Kidney (tissue), 14 donors: ENCODE measurements around the gene GPC6. TPM values are rescaled to one million over a fixed set of nuclear protein-coding genes. Genes with fewer than 3 reads are reported as not detected.

Experiments
- DNase-seq, 5 donors: peaks; one replicate each; pipeline ENCODE4 v3.0.0-alpha.2; 2013 to 2020
- FAIRE-seq: peaks from 2 replicates; lab custom pipeline; 2012; peaks lifted over from hg19 to GRCh38; lab: Jason Lieb, UNC
- H3K27ac ChIP-seq, 2 donors: one replicate each; pipeline ENCODE4 v1.7.0; 2013; ENCODE audit warnings: low read depth in 2 of 2, low read length in 2 of 2, inconsistent platforms in 1 of 2
- H3K27me3 ChIP-seq: one replicate; pipeline ENCODE4 v1.7.1; 2013; ENCODE audit warnings: low read length, inconsistent platforms; ENCODE audit not compliant: control insufficient read depth, insufficient read depth
- H3K36me3 ChIP-seq, 3 donors: one replicate each; pipeline versions ENCODE4 v1.7.0 to v1.7.1; 2013; ENCODE audit warnings: low read length in 3 of 3, control low read depth in 1 of 3, inconsistent platforms in 1 of 3; ENCODE audit not compliant: insufficient read depth in 3 of 3, control insufficient read depth in 2 of 3
- H3K4me1 ChIP-seq, 3 donors: one replicate each; pipeline versions ENCODE4 v1.7.0 to v1.7.1; 2013; ENCODE audit warnings: low read length in 3 of 3, inconsistent platforms in 1 of 3, low read depth in 1 of 3; ENCODE audit not compliant: control insufficient read depth in 2 of 3, insufficient read depth in 2 of 3
- H3K4me3 ChIP-seq, 3 donors: one replicate each; pipeline versions ENCODE4 v1.7.0 to v1.8.1; 2013; ENCODE audit warnings: low read length in 3 of 3, control low read depth in 1 of 3, inconsistent platforms in 1 of 3
- H3K9ac ChIP-seq, 3 donors: one replicate each; pipeline versions ENCODE4 v1.7.0 to v1.7.1; 2013; ENCODE audit warnings: low read length in 3 of 3, control low read depth in 1 of 3, inconsistent platforms in 1 of 3
- H3K9me3 ChIP-seq, 3 donors: one replicate each; pipeline versions ENCODE4 v1.7.0 to v1.7.1; 2013; ENCODE audit warnings: low read length in 3 of 3, control low read depth in 1 of 3, inconsistent platforms in 1 of 3; ENCODE audit not compliant: control insufficient read depth in 2 of 3, insufficient read depth in 1 of 3
- intact Hi-C: fragments of 100-400 bp; cut with DNase I; formaldehyde crosslinking; loops from one replicate; pipeline ENCODE4 v1.11.1; 2022
- polyA plus RNA-seq: library from polyadenylated mRNA; stranded (reverse); fragments of 350-450 nt; fragmentation: Illumina TruSeq; extraction: RNeasy Lipid Tissue Mini Kit (QIAGEN cat#74804); gene quantifications from one replicate; pipeline ENCODE4 v1.2.3, GENCODE V29; 2014; ENCODE audit warnings: low read depth, low replicate concordance; ENCODE audit not compliant: insufficient read depth
- total RNA-seq: library from RNA; stranded (reverse); fragmentation: NEBNext Ultra II Directional; extraction: Animal tissue kit (Norgen Biotek cat#: 25700); gene quantifications from one replicate; pipeline ENCODE4 v1.2.1, GENCODE V29; 2021
- TF ChIP-seq, protein P1 (sequence below): IDR thresholded peaks from 3 replicates; pipeline ENCODE4 v1.5.1; 2012; ENCODE audit warnings: mild to moderate bottlenecking, moderate library complexity, borderline replicate concordance; ENCODE audit not compliant: insufficient read depth; ENCODE audit errors: extremely low read depth
- donor health status: control.
- donor health status: control.
- donor health status: control.
- donor health status: control.
- donor health status: control.
- donor health status: DM: yes; HTN: yes; CAD: no.
- donor health status: Normal renal cell carcinoma (clear cell type).

The GPC6 gene
- total and polyA plus RNA-seq, 2 donors from 2014 or later = 6.2 to 15.5 TPM

DNA sequence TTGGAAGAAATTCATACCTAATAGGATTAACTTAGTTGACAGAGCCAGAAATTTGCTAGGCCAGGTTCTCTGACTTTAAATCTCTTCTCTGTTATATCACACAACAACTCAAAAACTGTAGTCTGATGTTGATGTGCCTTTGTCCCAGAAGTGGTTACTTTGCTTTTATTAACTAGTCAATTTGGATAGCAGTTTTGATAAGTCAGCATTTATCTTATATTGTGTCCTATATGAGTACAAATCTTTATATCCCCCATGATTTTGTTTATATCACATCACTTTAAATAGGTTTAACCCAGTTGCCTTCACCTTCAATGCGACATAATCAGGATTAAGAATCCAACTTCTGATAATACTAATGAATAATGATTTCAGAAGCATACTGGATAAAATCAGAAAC, 459.3 kb downstream of the GPC6 start:
- H3K9ac ChIP-seq = no peak overlapping the region
- no peak overlapping the region for H3K27ac ChIP-seq
- TF ChIP-seq, protein P1, sequence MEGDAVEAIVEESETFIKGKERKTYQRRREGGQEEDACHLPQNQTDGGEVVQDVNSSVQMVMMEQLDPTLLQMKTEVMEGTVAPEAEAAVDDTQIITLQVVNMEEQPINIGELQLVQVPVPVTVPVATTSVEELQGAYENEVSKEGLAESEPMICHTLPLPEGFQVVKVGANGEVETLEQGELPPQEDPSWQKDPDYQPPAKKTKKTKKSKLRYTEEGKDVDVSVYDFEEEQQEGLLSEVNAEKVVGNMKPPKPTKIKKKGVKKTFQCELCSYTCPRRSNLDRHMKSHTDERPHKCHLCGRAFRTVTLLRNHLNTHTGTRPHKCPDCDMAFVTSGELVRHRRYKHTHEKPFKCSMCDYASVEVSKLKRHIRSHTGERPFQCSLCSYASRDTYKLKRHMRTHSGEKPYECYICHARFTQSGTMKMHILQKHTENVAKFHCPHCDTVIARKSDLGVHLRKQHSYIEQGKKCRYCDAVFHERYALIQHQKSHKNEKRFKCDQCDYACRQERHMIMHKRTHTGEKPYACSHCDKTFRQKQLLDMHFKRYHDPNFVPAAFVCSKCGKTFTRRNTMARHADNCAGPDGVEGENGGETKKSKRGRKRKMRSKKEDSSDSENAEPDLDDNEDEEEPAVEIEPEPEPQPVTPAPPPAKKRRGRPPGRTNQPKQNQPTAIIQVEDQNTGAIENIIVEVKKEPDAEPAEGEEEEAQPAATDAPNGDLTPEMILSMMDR = no peak
- no peaks in the 10 kb centered on the region for H3K27me3 ChIP-seq
- H3K9me3 ChIP-seq = no peaks in the 10 kb centered on the region
- intact Hi-C loops = no loop called here
- FAIRE-seq (no peak), DNase-seq (no peak)
- H3K4me1 ChIP-seq = no peaks in the 10 kb centered on the region
- no peaks in the 10 kb centered on the region for H3K36me3 ChIP-seq
- H3K4me3 ChIP-seq = no peak overlapping the region

DNA sequence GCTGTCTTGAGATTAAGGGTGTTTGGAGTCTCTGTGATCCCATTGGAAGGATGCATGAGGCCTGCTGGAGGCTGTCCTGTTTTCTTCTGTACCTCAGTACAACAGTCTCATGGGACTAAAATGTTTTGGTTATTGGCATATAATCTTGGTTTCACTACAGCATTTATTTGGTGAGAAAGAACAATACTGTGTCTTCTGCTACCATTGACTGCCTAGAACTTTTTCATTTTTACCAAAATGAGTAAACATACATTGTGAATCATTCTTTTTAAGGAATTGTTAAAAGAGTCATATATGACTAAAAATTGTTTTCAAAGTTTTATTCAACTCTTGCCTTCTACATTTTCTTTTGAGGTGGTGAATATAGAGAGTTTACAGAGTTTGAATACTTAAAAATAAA, 459.8 kb downstream of the GPC6 start:
- DNase-seq (no peak), FAIRE-seq (no peak)
- no peaks in the 10 kb centered on the region for H3K27me3 ChIP-seq
- H3K4me3 ChIP-seq = no peak overlapping the region
- no peaks in the 10 kb centered on the region for H3K4me1 ChIP-seq
- no peak overlapping the region for H3K9ac ChIP-seq
- H3K36me3 ChIP-seq = no peaks in the 10 kb centered on the region
- intact Hi-C loops = no loop called here
- TF ChIP-seq, protein P1 = no peak
- no peak overlapping the region for H3K27ac ChIP-seq
- no peaks in the 10 kb centered on the region for H3K9me3 ChIP-seq

DNA sequence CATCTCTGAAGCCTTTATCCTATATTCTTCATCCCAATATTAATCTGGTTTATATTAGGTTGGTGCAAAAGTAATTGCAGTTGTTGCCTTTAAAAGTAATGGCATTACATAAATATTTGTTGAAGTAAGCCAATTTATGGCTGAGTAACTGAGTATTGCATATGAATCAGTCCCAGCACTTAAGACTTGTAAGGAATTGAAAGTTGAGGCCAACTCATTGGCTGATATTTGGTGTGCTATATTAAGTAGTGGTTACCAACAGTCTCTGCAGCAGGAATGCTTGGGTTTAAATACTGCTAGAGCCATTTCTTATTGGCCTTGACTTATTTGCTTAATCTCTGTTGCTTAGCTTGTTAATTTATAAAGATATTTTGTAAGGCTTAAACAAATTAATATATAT, 460.7 kb downstream of the GPC6 start:
- H3K9ac ChIP-seq = no peak overlapping the region
- H3K4me3 ChIP-seq = no peak overlapping the region

More for the DNA sequence above, 460.7 kb downstream of the GPC6 start:
- FAIRE-seq (no peak), DNase-seq (no peak)
- intact Hi-C loops = no loop called here
- H3K9me3 ChIP-seq = no peaks in the 10 kb centered on the region
- no peaks in the 10 kb centered on the region for H3K27me3 ChIP-seq
- H3K36me3 ChIP-seq = no peaks in the 10 kb centered on the region
- H3K4me1 ChIP-seq = no peaks in the 10 kb centered on the region
- TF ChIP-seq, protein P1 = no peak
- H3K27ac ChIP-seq = no peak overlapping the region
